Hypothalamus (tissue), 51 donors: ENCODE measurements around the gene MTG1.
"Not testable (repeated sequence)": the region's sequence is repeated elsewhere in the genome, so short reads cannot be mapped to it uniquely, and the experiment has no call there.

Source experiments
- DNase-seq, 51 donors: peaks; one replicate each; lab custom pipeline; 2025; lab: John Stamatoyannopoulos, UW

The MTG1 gene

DNA sequence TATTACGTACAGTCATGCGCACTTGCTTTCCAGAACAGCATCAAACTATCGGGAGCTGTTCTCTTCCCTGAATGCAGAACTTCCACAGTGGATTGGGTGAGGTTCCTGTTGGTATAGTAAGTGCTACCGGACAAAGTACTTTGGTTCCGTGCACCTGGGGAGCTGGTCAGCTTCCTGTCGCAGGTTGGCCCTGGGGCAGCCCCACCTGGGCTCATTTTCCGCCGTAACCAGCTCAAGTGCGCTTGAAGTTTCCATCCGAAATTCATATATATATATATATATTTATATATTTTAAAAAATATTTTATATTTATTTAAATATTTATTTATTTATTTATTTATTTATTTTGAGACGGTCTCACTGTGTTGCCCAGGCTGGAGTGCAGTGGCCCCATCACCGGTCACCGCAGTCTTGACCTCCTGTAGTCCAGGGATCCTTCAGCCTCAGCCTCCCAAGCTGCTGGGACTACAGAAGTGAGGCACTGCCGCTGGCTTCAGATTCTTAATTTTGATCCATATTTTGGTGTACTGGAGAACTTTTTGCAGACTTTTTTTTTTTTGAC, 66.3 kb downstream of the MTG1 start:
- DNase-seq = no peak

DNA sequence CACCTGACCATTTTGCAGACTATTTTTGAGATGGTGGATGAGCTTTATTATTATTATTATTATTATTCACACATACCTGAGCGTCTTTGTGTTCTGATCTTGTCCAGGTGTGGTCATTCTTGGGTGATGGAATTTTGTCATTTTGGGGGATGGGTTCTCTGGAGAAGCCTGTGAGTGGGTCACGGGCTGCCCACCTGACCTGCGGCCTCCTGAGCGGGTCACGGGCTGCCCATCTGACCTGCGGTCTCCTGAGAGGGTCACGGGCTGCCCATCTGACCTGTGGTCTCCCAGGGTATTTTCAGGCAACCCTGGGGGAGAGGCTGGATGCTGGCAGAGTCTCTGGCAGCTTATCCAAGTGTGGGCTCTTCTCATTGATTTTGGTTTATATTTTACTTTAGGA, 67.1 kb downstream of the MTG1 start:
- DNase-seq = no peak

DNA sequence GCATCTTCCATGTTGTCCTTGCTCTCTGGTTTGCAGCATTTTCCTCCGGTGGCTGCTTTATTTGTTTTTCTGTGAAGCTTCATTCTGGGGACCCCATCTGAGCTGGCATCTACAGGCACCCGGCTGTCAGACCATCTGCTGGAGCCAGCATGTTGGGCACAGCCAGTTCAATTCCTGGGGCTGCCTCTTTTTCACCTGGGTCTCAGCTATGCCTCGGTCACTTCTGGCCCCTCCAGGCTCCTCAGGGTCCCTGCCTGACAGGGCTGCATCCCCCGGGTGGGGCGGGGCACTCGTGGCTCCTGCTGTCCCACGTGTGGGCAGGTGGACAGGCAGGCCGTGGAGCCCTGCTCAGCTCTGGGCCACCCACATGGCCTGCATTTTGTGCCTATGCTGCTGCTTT, 67.9 kb downstream of the MTG1 start:
- DNase-seq = no peak

DNA sequence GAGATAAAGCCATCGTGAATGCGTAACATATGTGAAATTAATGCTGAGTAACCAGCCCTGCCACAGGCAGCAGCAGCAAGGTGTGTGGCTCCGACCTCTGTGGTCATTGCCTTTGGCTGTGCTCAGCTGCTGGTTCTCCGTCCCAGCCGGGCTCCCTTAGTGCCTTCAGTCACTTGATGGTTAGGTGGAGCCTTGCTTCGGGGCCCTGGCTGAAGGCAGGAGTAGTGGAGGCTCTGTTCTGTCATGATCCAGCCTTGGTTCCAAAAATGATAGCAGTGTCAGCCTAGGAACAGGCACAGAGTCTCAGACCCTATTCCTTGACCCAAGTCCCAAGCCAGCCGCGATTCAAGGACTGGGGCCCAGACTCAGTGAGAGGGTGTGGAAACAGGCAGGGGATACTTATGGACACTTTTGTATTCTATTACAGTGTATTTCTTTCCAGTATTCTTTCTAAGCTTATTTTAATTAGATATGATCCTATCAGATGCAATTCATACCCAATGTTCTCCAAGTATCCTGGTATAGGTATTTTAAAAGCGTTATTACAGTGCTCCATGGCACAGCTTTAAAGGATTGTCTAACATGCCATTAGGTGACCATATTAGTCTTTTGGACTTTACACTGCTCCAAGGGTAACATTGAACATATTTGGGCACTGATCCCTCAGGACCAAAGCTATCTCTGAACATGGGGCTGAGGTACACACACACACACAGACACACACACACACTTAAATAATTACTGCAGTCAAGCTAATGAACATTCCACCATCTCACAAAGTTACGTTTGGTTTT, 68.8 kb downstream of the MTG1 start:
- DNase-seq = no peak

DNA sequence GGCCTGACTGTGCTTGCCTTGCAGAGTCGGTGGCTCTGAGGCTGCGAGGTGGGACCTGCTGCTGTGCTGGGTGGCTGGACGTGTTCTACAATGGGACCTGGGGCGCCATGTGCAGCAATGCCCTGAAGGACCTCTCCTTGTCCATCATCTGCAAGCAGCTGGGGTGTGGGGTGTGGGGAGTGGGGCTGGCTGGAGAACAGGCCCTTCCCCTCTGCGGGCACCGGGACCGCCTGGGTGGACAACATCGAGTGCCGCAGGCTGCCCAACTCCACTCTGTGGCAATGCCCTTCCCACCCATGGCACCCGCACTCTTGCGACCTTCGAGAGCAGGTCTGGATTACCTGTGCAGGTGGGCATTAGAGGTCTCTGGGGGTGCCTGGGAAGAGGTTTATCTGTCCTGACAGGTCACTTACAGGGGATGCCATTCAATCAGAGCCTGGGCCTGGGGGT, 70.7 kb downstream of the MTG1 start:
- no peak for DNase-seq

DNA sequence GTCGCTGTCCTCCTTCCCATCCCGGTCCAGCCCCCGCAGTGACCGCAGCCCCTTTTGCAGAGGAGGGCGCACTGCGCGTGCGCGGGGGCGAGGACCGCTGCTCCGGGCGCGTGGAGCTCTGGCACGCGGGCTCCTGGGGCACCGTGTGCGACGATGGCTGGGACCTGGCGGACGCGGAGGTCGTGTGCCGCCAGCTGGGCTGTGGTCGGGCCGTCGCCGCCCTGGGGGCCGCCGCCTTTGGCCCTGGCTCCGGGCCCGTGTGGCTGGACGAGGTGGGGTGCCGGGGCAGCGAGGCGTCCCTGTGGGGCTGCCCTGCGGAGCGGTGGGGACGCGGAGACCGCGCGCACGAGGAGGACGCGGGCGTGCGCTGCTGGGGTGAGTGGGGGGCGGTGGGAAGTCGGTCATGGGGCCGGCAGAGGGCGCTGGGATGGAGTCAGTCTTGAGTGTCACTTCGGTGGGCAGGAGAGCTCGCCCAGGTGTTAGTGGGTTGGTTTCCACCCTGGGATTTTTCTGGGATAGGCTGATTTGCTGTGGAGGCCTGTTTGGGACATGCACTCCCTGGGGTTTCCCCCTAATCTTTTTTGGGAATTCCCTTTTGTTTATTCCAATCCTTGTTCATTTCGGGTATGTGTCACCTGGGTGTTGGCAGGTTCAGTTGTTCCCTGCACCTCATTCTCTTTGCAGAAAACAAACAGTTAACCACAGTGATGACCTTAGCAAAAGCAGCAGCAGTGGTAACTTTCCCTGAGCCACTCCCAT, 71.4 kb downstream of the MTG1 start:
- no peak for DNase-seq

DNA sequence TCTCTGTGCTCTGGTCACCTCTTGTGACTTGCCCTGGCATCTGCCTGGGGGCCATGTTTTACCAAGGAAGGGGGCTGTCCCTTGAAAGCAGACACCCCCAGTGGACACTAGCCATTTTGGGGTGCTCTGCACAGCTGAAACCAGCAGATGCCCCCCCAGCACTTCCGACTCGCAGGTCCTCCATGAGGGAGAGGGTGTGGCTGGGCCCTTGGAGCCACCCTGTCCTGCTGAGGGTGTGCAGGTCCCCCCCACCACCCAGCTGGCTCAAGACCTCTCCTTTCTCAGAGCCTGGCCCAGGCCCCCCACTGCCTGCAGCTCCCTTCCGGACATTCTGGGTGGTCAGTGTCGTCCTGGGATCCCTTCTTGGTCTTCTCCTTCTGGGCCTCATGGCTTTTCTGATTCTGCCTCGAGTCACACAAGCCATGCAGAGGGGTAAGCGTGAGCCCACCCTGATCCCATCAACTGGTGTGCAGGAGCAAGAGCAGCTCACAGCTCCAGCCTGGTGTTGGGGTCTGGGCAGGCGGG, 72.1 kb downstream of the MTG1 start:
- no peak for DNase-seq

DNA sequence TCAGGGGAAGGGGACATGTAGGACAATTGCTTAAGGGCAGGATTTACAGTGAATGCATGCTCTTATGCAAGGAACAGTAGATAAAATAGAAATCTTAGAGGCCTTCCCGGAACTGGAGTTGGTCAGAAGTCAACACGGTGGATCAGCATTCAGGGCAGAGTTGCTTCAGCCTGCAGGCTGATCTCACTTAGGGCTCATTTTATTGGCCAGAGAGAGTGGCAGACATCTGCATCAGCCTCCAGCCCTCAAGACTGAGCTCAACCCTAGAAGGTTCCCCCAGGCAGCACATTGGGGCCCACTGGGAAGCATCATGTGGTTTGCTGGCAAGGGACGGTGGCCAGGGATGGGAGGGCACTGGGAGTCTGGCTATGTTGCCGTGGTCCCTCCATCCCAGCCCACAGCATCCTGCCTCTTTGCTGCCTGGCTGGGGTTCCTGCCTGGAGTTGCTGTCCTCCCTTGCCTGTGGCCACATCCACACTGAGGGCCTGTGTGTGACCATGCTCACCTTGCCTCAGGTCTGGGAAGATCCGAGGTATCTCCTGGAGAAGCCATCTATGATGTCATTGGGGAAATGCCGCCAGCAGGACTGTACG, 72.8 kb downstream of the MTG1 start:
- DNase-seq = no peak

DNA sequence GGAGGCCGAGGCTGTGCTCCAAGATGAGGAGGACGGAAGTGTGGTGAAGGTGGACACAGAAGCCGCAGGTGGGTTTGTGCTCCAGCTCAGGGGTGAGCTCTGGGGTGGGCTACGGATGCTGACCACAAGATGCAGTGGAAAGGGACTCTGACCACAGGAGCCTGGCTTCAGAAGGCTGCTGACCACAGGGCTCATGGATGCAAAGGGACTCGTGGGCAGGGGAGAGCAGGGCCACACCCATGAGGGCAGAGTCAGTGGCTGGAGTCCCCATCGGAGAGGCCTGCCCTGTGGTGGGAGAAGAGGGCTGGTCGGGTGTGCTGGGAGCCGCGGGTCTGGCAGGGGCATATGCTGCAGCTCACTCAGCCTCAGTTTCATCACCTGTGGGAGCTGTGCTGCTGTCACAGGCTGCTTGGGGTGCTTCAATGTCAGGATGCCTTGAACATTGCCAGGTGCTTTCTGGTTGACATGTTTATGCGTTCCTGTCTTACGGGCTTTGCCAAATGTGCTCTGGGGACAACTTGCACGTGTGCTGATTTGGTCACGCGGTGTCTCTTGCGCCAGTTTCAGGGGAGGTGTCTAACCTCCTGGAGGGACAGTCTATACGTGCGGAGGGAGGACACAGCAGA, 73.4 kb downstream of the MTG1 start:
- no peak for DNase-seq

DNA sequence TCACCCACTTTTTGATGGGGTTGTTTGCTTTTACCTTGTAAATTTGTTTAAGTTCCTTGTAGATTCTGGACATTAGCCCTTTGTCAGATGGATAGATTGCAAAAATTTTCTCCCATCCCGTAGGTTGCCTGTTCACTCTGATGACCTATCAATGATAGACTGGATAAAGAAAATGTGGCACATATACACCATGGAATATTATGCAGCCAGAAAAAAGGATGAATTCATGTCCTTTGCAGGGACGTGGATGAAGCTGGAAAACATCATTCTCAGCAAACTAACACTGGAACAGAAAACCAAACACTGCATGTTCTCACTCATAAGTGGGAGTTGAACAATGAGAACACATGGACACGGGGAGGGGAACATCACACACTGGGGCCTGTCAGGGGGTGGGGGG, 75.2 kb downstream of the MTG1 start:
- DNase-seq = not testable (repeated sequence)

DNA sequence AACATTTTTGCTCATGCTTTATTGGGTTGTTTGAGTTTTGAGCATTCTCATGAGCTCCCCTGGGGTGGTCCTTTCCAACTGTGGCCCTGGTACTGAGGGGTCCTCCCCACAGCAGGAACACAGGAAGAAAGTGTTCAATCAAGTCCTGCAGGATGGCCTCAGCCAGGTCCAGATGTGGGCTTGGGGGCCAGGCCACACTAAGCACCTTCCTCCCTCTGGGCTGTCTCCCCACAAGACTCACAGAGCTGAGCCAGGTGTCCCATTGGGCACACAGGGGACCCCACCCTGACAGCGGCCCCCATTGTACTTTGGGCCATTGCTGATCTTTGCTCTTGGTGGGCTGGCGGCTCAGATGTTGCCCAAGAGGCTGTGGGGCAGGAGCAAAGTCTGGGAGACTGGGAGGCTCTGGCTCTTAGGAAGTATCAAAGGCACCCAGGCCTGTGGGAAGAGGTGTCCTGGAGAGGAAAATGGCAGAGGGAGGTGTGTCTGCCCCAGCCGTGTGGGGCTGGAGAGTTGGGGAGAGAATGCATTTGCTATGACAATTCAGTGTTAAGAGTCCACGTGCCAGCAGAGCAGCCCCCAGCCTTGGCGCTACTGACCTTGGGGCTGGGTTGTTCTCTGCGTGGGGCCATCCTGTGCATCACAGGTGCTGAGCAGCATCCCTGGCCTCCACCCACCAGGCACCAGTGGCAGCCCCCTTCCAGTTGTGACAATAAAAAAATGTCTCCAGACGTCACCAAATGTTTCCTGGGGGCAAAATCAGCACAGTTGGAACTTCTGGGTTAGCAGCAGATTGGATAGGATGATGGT, 77.5 kb downstream of the MTG1 start:
- DNase-seq = no peak
